Activated CD4-positive, alpha-beta T cell treated with anti-CD3 and anti-CD28 coated beads, Interleukin-2, amount 10 ng/mL, durations not matched to agents 7 days and 5 days (primary cell): ENCODE data around the gene CALML4. TPM values are rescaled to one million over a fixed set of nuclear protein-coding genes. Genes with fewer than 3 reads are reported as not detected.

Source experiments
- CTCF ChIA-PET: fragments of 350-600 bp; sonication (Branson Sonifier 250); formaldehyde crosslinking; loops from one replicate; lab custom pipeline; 2021; ENCODE audit warnings: antibody characterized with exemption; lab: Charles Lee
- POLR2A ChIA-PET: fragments of 350-600 bp; sonication (Branson Sonifier 250); formaldehyde crosslinking; loops from one replicate; lab custom pipeline; 2021; ENCODE audit warnings: antibody characterized with exemption; lab: Charles Lee
- DNase-seq: peaks from one replicate; pipeline ENCODE4 v3.0.0-alpha.2; 2020
- H3K27ac Mint-ChIP-seq: one replicate; pipeline ENCODE4 v1.8.0; 2021; ENCODE audit warnings: mild to moderate bottlenecking, moderate library complexity, mixed read lengths
- H3K27me3 Mint-ChIP-seq: one replicate; pipeline ENCODE4 v1.8.0; 2021; ENCODE audit warnings: mixed read lengths
- H3K36me3 Mint-ChIP-seq: one replicate; pipeline ENCODE4 v1.8.0; 2021; ENCODE audit warnings: low read depth, mixed read lengths
- H3K4me1 Mint-ChIP-seq: one replicate; pipeline ENCODE4 v1.8.0; 2021; ENCODE audit warnings: mixed read lengths
- H3K4me3 Mint-ChIP-seq: one replicate; pipeline ENCODE4 v1.8.0; 2021; ENCODE audit warnings: mild to moderate bottlenecking, moderate library complexity, mixed read lengths
- H3K9me3 Mint-ChIP-seq: one replicate; pipeline ENCODE4 v1.8.0; 2021; ENCODE audit warnings: mixed read lengths
- total RNA-seq, 2 experiments: library from RNA; stranded (reverse); gene quantifications; one replicate each; pipeline ENCODE4 v1.2.3, GENCODE V29; 2021

The CALML4 gene
- total RNA-seq, 2 experiments from 2014 or later = 11.2 to 13.5 TPM

- no peaks in the 10 kb centered on the region for H3K9me3 Mint-ChIP-seq
- H3K4me1 Mint-ChIP-seq = peaks cover 2% of the 10 kb centered on the region
- DNase-seq = no peak
- CTCF ChIA-PET = interaction anchor here (0.6 kb wide), 1 partner anchor 240 kb away, joined by 3 read pairs; no protein-coding TSS in a partner anchor
- H3K27me3 Mint-ChIP-seq = no peaks in the 10 kb centered on the region
- no peak overlapping the region for H3K4me3 Mint-ChIP-seq
- POLR2A ChIA-PET = no interaction called here
- H3K36me3 Mint-ChIP-seq = peaks cover 26% of the 10 kb centered on the region
- no peak overlapping the region for H3K27ac Mint-ChIP-seq
Observed at GRCh38 chr15:68143129-68143528, 62.0 kb downstream of the CALML4 start.

Other genes starting within 250 kb of the CALML4 start
- gene PIAS1, start 151.0 kb downstream of the CALML4 start, total RNA-seq = 10 to 100 TPM; 41.7 to 53.3 TPM
- gene CLN6, start 24.4 kb upstream of the CALML4 start, total RNA-seq = 10 to 100 TPM; 57.6 to 61.9 TPM
- 10 to 100 TPM; 51.7 to 66.3 TPM for gene FEM1B, start 72.4 kb upstream of the CALML4 start, total RNA-seq
- gene ITGA11, start 226.8 kb upstream of the CALML4 start, total RNA-seq = 1 to 10 TPM; 1.0 to 1.1 TPM